CD4-positive, alpha-beta memory T cell (primary cell): ENCODE results near the gene CIROP. TPM values are rescaled to one million over a fixed set of nuclear protein-coding genes. Genes with fewer than 3 reads are reported as not detected.
A peak's percentile ranks its signal among the peaks of the same experiment; 100 is the strongest.

ENCODE experiments used
- CTCF ChIA-PET: fragments of 350-600 bp; sonication (Branson Sonifier 250); formaldehyde crosslinking; loops from one replicate; lab custom pipeline; 2021; ENCODE audit warnings: inconsistent platforms; ENCODE audit not compliant: partially characterized antibody; lab: Charles Lee
- POLR2A ChIA-PET: fragments of 350-600 bp; sonication (Branson Sonifier 250); formaldehyde crosslinking; loops from one replicate; lab custom pipeline; 2021; ENCODE audit not compliant: partially characterized antibody; lab: Charles Lee
- DNase-seq, 5 donors: peaks; one replicate each; pipeline versions ENCODE4 v3.0.0 to v3.0.0-alpha.2; 2020 to 2022; ENCODE audit warnings: mixed read lengths in 1 of 5
- H3K27ac ChIP-seq: one replicate; pipeline ENCODE4 v1.7.0; 2013; ENCODE audit warnings: low read depth, low read length
- H3K27me3 ChIP-seq: 2 replicates; pipeline ENCODE4 v1.7.0; 2013; ENCODE audit warnings: mild to moderate bottlenecking, low read length, moderate library complexity; ENCODE audit not compliant: insufficient read depth
- H3K36me3 ChIP-seq: 2 replicates; pipeline ENCODE4 v1.7.0; 2013; ENCODE audit warnings: mild to moderate bottlenecking, low read length, moderate library complexity; ENCODE audit not compliant: insufficient read depth
- H3K4me1 ChIP-seq: 2 replicates; pipeline ENCODE4 v1.7.0; 2013; ENCODE audit warnings: mild to moderate bottlenecking, low read length, moderate library complexity; ENCODE audit not compliant: insufficient read depth
- H3K4me3 ChIP-seq, 2 donors: one replicate each; pipeline ENCODE4 v1.7.0; 2013; ENCODE audit warnings: low read length in 2 of 2, mild to moderate bottlenecking in 1 of 2
- H3K9me3 ChIP-seq, 2 donors: one replicate each; pipeline ENCODE4 v1.7.0; 2013; ENCODE audit warnings: low read length in 2 of 2, control low read depth in 1 of 2; ENCODE audit not compliant: control insufficient read depth in 1 of 2
- H3K27ac Mint-ChIP-seq, 7 donors: one replicate each; pipeline ENCODE4 v1.8.0; 2020 to 2021; ENCODE audit warnings: mixed read lengths in 7 of 7, mild to moderate bottlenecking in 6 of 7, inconsistent platforms in 3 of 7, moderate library complexity in 3 of 7
- H3K27me3 Mint-ChIP-seq, 2 donors: one replicate each; pipeline ENCODE4 v1.8.0; 2020 to 2021; ENCODE audit warnings: mixed read lengths in 2 of 2
- H3K36me3 Mint-ChIP-seq, 2 donors: one replicate each; pipeline ENCODE4 v1.8.0; 2020 to 2021; ENCODE audit warnings: mixed read lengths in 2 of 2, inconsistent platforms in 1 of 2, mild to moderate bottlenecking in 1 of 2
- H3K4me1 Mint-ChIP-seq, 4 donors: one replicate each; pipeline ENCODE4 v1.8.0; 2020 to 2021; ENCODE audit warnings: mixed read lengths in 4 of 4, mild to moderate bottlenecking in 1 of 4
- H3K4me3 Mint-ChIP-seq, 8 donors: one replicate each; pipeline ENCODE4 v1.8.0; 2020 to 2021; ENCODE audit warnings: mixed read lengths in 8 of 8, mild to moderate bottlenecking in 7 of 8, moderate library complexity in 6 of 8, inconsistent platforms in 3 of 8
- H3K9me3 Mint-ChIP-seq, 8 donors: one replicate each; pipeline ENCODE4 v1.8.0; 2020 to 2021; ENCODE audit warnings: mixed read lengths in 8 of 8, mild to moderate bottlenecking in 5 of 8, inconsistent platforms in 3 of 8, moderate library complexity in 1 of 8
- intact Hi-C: fragments of 100-400 bp; cut with micrococcal nuclease; formaldehyde crosslinking; loops from one replicate; pipeline ENCODE4 v1.15.1; 2023
- polyA plus RNA-seq, 2 donors: library from polyadenylated mRNA; unstranded; fragments of 300-500 nt; fragmentation: Illumina TruSeq; gene quantifications; one replicate each; pipeline ENCODE4 v1.2.3, GENCODE V29; 2021
- total RNA-seq, 2 experiments: library from RNA; stranded (reverse); gene quantifications; one replicate each; pipeline ENCODE4 v1.2.3, GENCODE V29; 2021

CIROP gene
- total and polyA plus RNA-seq, 4 experiments from 2014 or later: not detected

GRCh38 chr14:23129759-23130316, 25.0 kb upstream of the CIROP start:
- H3K4me3 ChIP-seq: no peak overlapping the region
- H3K27ac Mint-ChIP-seq: peak overlapping the region in 1 of 7 donors; percentile 25
- peaks cover 3 to 7% (median 5%) of the 10 kb centered on the region in 4 donors for H3K4me1 Mint-ChIP-seq
- DNase-seq: no peak
- ChIA-PET POLR2A (interaction anchor here (0.6 kb wide), 1 partner anchor 139 kb away, joined by 3 read pairs; no protein-coding TSS in a partner anchor), CTCF (interaction anchor here (0.9 to 2.6 kb wide), 4 partner anchors 9 to 250 kb away, joined by 3 to 18 read pairs (median 4); partner anchors contain the start of gene CEBPE)
- H3K9me3 ChIP-seq: no peaks in the 10 kb centered on the region
- H3K27me3 Mint-ChIP-seq: peaks cover 1 to 8% of the 10 kb centered on the region in 2 donors
- H3K36me3 ChIP-seq: no peaks in the 10 kb centered on the region
- no peak overlapping the region for H3K27ac ChIP-seq
- H3K27me3 ChIP-seq: no peaks in the 10 kb centered on the region
- no peak overlapping the region for H3K4me3 Mint-ChIP-seq
- H3K4me1 ChIP-seq: no peaks in the 10 kb centered on the region
- no peaks in the 10 kb centered on the region for H3K36me3 Mint-ChIP-seq
- intact Hi-C loops: no loop called here
- no peaks in the 10 kb centered on the region for H3K9me3 Mint-ChIP-seq

- Histone ChIP-seq H3K27me3 (no peaks in the 10 kb centered on the region), H3K36me3 (no peaks in the 10 kb centered on the region), H3K9me3 (no peaks in the 10 kb centered on the region), H3K4me1 (no peaks in the 10 kb centered on the region), H3K27ac (no peak overlapping the region), H3K4me3 (no peak overlapping the region)
- H3K36me3 Mint-ChIP-seq: no peaks in the 10 kb centered on the region
- intact Hi-C loops: no loop called here
- CTCF ChIA-PET: interaction anchor here (0.9 to 2.6 kb wide), 5 partner anchors 8 to 251 kb away, joined by 3 to 18 read pairs (median 3); partner anchors contain the start of gene CEBPE
- POLR2A ChIA-PET: no interaction called here
- no peak overlapping the region for H3K4me3 Mint-ChIP-seq
- H3K27me3 Mint-ChIP-seq: peaks cover 1 to 8% of the 10 kb centered on the region in 2 donors
- DNase-seq: no peak
- peaks cover 3 to 7% (median 5%) of the 10 kb centered on the region in 4 donors for H3K4me1 Mint-ChIP-seq
- H3K27ac Mint-ChIP-seq: peak overlapping the region in 1 of 7 donors; percentile 31
- H3K9me3 Mint-ChIP-seq: no peaks in the 10 kb centered on the region
Measured at GRCh38 chr14:23128969-23129758, 24.4 kb upstream of the CIROP start.

- H3K27ac ChIP-seq: no peak overlapping the region
- Mint-ChIP-seq H3K27me3 (peaks cover 1 to 8% of the 10 kb centered on the region in 2 donors), H3K27ac (peak overlapping the region in 1 of 7 donors; percentile 36), H3K4me1 (peaks cover 3 to 7% (median 5%) of the 10 kb centered on the region in 4 donors), H3K36me3 (no peaks in the 10 kb centered on the region), H3K4me3 (no peak overlapping the region), H3K9me3 (no peaks in the 10 kb centered on the region)
- no peaks in the 10 kb centered on the region for H3K36me3 ChIP-seq
- no peak overlapping the region for H3K4me3 ChIP-seq
- no peaks in the 10 kb centered on the region for H3K27me3 ChIP-seq
- ChIA-PET CTCF (no interaction called here), POLR2A (no interaction called here)
- no peaks in the 10 kb centered on the region for H3K9me3 ChIP-seq
- intact Hi-C loops: no loop called here
- no peaks in the 10 kb centered on the region for H3K4me1 ChIP-seq
- DNase-seq: no peak
Measured at GRCh38 chr14:23127861-23128260, 23.1 kb upstream of the CIROP start.

- H3K4me1 Mint-ChIP-seq: peaks cover 3 to 13% (median 7%) of the 10 kb centered on the region in 4 donors
- peak overlapping the region in 1 of 7 donors; percentile 17 for H3K27ac Mint-ChIP-seq
- Histone ChIP-seq H3K27me3 (no peaks in the 10 kb centered on the region), H3K4me1 (peaks cover 2% of the 10 kb centered on the region), H3K27ac (no peak overlapping the region), H3K36me3 (no peaks in the 10 kb centered on the region), H3K4me3 (no peak overlapping the region), H3K9me3 (no peaks in the 10 kb centered on the region)
- ChIA-PET CTCF (interaction anchor here (1.0 kb wide), 1 partner anchor 58 kb away, joined by 3 read pairs; no protein-coding TSS in a partner anchor), POLR2A (no interaction called here)
- H3K27me3 Mint-ChIP-seq: peaks cover 0 to 8% of the 10 kb centered on the region in 2 donors
- DNase-seq: no peak
- intact Hi-C loops: no loop called here
- H3K9me3 Mint-ChIP-seq: no peaks in the 10 kb centered on the region
- no peaks in the 10 kb centered on the region for H3K36me3 Mint-ChIP-seq
- H3K4me3 Mint-ChIP-seq: no peak overlapping the region
Measured at GRCh38 chr14:23126548-23127278, 21.9 kb upstream of the CIROP start.

GRCh38 chr14:23125933-23126524, 21.2 kb upstream of the CIROP start:
- Histone ChIP-seq H3K36me3 (no peaks in the 10 kb centered on the region), H3K27ac (no peak overlapping the region), H3K27me3 (no peaks in the 10 kb centered on the region), H3K9me3 (no peaks in the 10 kb centered on the region), H3K4me3 (no peak overlapping the region), H3K4me1 (peaks cover 8% of the 10 kb centered on the region)
- no peak for DNase-seq
- Mint-ChIP-seq H3K9me3 (no peaks in the 10 kb centered on the region), H3K27ac (peak overlapping the region in 2 of 7 donors; percentile 16 to 59), H3K36me3 (no peaks in the 10 kb centered on the region), H3K4me3 (no peak overlapping the region), H3K27me3 (peaks cover 0 to 6% of the 10 kb centered on the region in 2 donors), H3K4me1 (peaks cover 8 to 19% (median 13%) of the 10 kb centered on the region in 4 donors)
- intact Hi-C loops: no loop called here
- ChIA-PET POLR2A (no interaction called here), CTCF (interaction anchor here (1.0 kb wide), 1 partner anchor 58 kb away, joined by 3 read pairs; no protein-coding TSS in a partner anchor)

GRCh38 chr14:23125011-23125410, 20.2 kb upstream of the CIROP start:
- no peaks in the 10 kb centered on the region for H3K36me3 ChIP-seq
- H3K27ac ChIP-seq: no peak overlapping the region
- intact Hi-C loops: no loop called here
- H3K9me3 ChIP-seq: no peaks in the 10 kb centered on the region
- Mint-ChIP-seq H3K27ac (no peak overlapping the region), H3K9me3 (no peaks in the 10 kb centered on the region), H3K4me3 (no peak overlapping the region), H3K36me3 (no peaks in the 10 kb centered on the region), H3K4me1 (peaks cover 18 to 30% (median 23%) of the 10 kb centered on the region in 4 donors), H3K27me3 (peaks cover 0 to 3% of the 10 kb centered on the region in 2 donors)
- DNase-seq: no peak
- ChIA-PET CTCF (interaction anchor here (0.7 to 1.8 kb wide), 3 partner anchors 35 to 61 kb away, joined by 3 to 8 read pairs (median 3); no protein-coding TSS in a partner anchor), POLR2A (no interaction called here)
- H3K27me3 ChIP-seq: no peaks in the 10 kb centered on the region
- peaks cover 19% of the 10 kb centered on the region for H3K4me1 ChIP-seq
- no peak overlapping the region for H3K4me3 ChIP-seq
